ENCODE results near the gene CHD9NB. TPM values are rescaled to one million over a fixed set of nuclear protein-coding genes. Genes with fewer than 3 reads are reported as not detected.

CHD9NB gene
- total RNA-seq: 1 to 10 TPM in 1 of 4 donors, under 1 TPM in 3; 0.48 to 5.5 (median 0.86) TPM

- TF ChIP-seq CTCF (IDR thresholded peaks at IDR 0.05): no peak
- ATAC-seq (ENCODE audit: low FRiP score): peak; percentile 80
- DNase-seq (ENCODE audit: low spot score): no peak
Measured at GRCh38 chr16:53052519-53053501, at the start of gene CHD9NB. CHD9NB (minus strand) TSS chr16:53052897; CDS start chr16:53044158, 8,739 bp downstream.

GRCh38 chr16:53100889-53101288, 48.2 kb upstream of the CHD9NB start:
- no peak for DNase-seq (ENCODE audit: low spot score)
- no peak for ATAC-seq (ENCODE audit: low FRiP score)
- TF ChIP-seq CTCF (IDR thresholded peaks at IDR 0.05): no peak

- DNase-seq (ENCODE audit: low spot score) (no peak), ATAC-seq (ENCODE audit: low FRiP score) (no peak)
- TF ChIP-seq CTCF (IDR thresholded peaks at IDR 0.05): no peak
Measured at GRCh38 chr16:53100131-53100748, 47.5 kb upstream of the CHD9NB start.

GRCh38 chr16:53099318-53100130, 46.8 kb upstream of the CHD9NB start:
- DNase-seq (ENCODE audit: low spot score) (peak; percentile 68), ATAC-seq (ENCODE audit: low FRiP score) (peak; percentile 92)
- TF ChIP-seq CTCF (IDR thresholded peaks at IDR 0.05): no peak

GRCh38 chr16:53098526-53099317, 46.0 kb upstream of the CHD9NB start:
- ATAC-seq (ENCODE audit: low FRiP score): peak; percentile 86
- DNase-seq (ENCODE audit: low spot score): peak; percentile 51
- no peak for TF ChIP-seq CTCF (IDR thresholded peaks at IDR 0.05)

GRCh38 chr16:53097190-53097589, 44.5 kb upstream of the CHD9NB start:
- no peak for DNase-seq (ENCODE audit: low spot score)
- no peak for ATAC-seq (ENCODE audit: low FRiP score)
- TF ChIP-seq CTCF (IDR thresholded peaks at IDR 0.05): no peak

Data from omental fat pad (tissue), 4 donors.